HPDE6-E6E7 (cell line): ENCODE data around the gene MMP13.
A peak's percentile ranks its signal among the peaks of the same experiment; 100 is the strongest.
"Not testable (repeated sequence)": the region's sequence is repeated elsewhere in the genome, so short reads cannot be mapped to it uniquely, and the experiment has no call there.

Experiments used
- DNase-seq: peaks from one replicate; pipeline ENCODE4 v3.0.0; 2011; ENCODE audit warnings: missing footprints; ENCODE audit errors: extremely low spot score

MMP13 gene

DNA sequence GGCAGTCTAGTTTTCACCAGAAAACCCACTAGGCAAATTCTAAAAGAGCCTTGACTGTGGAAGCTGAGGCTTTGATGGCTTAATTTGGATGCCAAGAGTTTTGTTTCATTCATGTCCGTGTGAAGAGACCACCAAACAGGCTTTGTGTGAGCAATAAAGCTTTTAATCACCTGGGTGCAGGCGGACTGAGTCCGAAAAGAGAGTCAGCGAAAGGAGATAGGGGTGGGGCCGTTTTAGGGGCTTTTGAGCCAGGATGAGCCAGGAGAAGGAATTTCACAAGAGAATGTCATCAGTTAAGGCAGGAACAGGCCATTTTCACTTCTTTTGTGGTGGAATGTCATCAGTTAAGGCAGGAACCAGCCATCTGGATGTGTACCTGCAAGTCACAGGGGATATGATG is 51.6 kb downstream of the MMP13 start:
- DNase-seq: not testable (repeated sequence)

GRCh38 chr11:102900346-102900745 is 55.2 kb downstream of the MMP13 start:
- DNase-seq: peak; percentile 57
